ENCODE measurements around the gene SDK2.

DNA sequence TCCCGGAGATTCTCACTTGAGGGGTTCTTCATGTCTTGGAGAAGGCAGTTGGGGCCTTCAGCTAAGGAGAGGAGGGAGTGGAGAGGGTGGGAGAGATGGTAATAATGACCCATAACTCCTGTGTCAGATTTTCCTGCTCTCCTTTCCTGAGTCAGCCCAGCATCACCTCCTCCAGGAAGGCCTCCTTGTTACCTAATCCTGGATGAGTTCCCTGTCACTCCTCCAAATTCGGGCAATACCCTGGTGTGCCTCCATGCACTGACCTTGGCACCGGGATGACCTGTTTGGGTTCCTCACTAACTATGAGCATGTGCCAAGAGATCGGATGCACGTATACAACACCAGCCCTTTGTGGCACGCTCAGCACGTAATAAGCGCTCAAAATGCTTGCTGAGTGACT lies 38.8 kb downstream of the SDK2 start:
- TF ChIP-seq, protein P1, sequence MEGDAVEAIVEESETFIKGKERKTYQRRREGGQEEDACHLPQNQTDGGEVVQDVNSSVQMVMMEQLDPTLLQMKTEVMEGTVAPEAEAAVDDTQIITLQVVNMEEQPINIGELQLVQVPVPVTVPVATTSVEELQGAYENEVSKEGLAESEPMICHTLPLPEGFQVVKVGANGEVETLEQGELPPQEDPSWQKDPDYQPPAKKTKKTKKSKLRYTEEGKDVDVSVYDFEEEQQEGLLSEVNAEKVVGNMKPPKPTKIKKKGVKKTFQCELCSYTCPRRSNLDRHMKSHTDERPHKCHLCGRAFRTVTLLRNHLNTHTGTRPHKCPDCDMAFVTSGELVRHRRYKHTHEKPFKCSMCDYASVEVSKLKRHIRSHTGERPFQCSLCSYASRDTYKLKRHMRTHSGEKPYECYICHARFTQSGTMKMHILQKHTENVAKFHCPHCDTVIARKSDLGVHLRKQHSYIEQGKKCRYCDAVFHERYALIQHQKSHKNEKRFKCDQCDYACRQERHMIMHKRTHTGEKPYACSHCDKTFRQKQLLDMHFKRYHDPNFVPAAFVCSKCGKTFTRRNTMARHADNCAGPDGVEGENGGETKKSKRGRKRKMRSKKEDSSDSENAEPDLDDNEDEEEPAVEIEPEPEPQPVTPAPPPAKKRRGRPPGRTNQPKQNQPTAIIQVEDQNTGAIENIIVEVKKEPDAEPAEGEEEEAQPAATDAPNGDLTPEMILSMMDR (IDR thresholded peaks at IDR 0.05): no peak
- no peak for TF ChIP-seq EP300 (IDR thresholded peaks at IDR 0.05)
- TF ChIP-seq, protein P2, sequence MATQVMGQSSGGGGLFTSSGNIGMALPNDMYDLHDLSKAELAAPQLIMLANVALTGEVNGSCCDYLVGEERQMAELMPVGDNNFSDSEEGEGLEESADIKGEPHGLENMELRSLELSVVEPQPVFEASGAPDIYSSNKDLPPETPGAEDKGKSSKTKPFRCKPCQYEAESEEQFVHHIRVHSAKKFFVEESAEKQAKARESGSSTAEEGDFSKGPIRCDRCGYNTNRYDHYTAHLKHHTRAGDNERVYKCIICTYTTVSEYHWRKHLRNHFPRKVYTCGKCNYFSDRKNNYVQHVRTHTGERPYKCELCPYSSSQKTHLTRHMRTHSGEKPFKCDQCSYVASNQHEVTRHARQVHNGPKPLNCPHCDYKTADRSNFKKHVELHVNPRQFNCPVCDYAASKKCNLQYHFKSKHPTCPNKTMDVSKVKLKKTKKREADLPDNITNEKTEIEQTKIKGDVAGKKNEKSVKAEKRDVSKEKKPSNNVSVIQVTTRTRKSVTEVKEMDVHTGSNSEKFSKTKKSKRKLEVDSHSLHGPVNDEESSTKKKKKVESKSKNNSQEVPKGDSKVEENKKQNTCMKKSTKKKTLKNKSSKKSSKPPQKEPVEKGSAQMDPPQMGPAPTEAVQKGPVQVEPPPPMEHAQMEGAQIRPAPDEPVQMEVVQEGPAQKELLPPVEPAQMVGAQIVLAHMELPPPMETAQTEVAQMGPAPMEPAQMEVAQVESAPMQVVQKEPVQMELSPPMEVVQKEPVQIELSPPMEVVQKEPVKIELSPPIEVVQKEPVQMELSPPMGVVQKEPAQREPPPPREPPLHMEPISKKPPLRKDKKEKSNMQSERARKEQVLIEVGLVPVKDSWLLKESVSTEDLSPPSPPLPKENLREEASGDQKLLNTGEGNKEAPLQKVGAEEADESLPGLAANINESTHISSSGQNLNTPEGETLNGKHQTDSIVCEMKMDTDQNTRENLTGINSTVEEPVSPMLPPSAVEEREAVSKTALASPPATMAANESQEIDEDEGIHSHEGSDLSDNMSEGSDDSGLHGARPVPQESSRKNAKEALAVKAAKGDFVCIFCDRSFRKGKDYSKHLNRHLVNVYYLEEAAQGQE (IDR thresholded peaks at IDR 0.05): no peak
- no peak for TF ChIP-seq POLR2A (IDR thresholded peaks at IDR 0.05; ENCODE audit: low read length)
- TF ChIP-seq, protein P3, sequence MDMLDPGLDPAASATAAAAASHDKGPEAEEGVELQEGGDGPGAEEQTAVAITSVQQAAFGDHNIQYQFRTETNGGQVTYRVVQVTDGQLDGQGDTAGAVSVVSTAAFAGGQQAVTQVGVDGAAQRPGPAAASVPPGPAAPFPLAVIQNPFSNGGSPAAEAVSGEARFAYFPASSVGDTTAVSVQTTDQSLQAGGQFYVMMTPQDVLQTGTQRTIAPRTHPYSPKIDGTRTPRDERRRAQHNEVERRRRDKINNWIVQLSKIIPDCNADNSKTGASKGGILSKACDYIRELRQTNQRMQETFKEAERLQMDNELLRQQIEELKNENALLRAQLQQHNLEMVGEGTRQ (IDR thresholded peaks at IDR 0.05): no peak
- no peak for TF ChIP-seq PHF8 (IDR thresholded peaks at IDR 0.05; ENCODE audit: borderline replicate concordance, low read depth)

Measured in A549 (cell line).